ENCODE data around the gene CKLF. TPM values are rescaled to one million over a fixed set of nuclear protein-coding genes. Genes with fewer than 3 reads are reported as not detected.

CKLF gene
- polyA plus RNA-seq, 3 donors = 285 to 430 (median 374) TPM

DNA sequence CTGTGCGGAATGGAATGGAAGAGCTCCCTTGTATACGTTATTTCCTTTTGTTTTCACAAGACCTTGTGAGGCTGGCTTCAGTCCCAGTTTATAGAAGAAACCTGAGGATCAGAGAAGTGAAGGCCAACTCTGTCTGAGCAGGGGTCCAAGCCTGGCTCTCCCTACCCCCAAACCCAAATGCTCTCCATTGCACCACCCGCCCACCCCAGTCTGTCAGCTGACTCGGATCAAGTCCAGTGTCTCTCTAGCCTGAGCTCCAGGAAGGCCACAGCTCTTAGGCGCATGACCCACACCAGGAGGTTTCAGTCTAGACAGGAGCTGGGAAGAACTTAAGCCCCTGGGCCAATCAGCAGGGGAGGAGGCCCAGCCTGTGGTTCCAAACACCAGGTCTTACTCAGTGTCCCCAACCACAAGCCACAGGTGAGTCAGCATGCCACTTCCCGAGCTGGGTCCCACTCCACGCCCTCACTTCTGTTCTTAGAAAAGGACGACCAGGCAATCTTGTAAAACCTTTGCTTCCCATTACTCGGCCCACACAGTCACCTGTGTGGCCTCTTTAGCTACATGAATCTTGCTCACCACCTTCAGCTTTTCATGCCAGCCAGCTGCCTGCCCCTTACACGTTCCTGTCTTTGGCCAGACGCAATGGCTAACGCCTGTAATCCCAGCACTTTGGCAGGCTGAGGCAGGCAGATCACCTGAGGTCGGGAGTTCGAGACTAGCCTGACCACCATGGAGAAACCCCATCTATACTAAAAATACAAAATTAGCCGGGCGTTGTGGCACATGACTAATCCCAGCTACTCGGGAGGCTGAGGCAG is 30.2 kb upstream of the CKLF start:
- Histone ChIP-seq H3K27me3 (ENCODE audit: control insufficient read depth in 2 of 2, insufficient read depth in 2 of 2, low read length in 2 of 2) (no peaks in the 10 kb centered on the region), H3K36me3 (replicated peaks in 1 of 2; ENCODE audit: control insufficient read depth in 1 of 2, insufficient read depth in 2 of 2, low read length in 2 of 2) (no peaks in the 10 kb centered on the region), H3K4me1 (ENCODE audit: control insufficient read depth in 1 of 2, insufficient read depth in 2 of 2, low read length in 2 of 2) (peaks cover 100% of the 10 kb centered on the region in 2 donors), H3K4me2 (replicated peaks; ENCODE audit: extremely low read depth, low read length, poor library complexity, severe bottlenecking) (peak overlapping the region; percentile 58), H3K4me3 (replicated peaks in 1 of 3; ENCODE audit: low read depth in 2 of 3, low read length in 3 of 3) (peak overlapping the region in 1 of 3 experiments; percentile 54), H3K9me3 (replicated peaks in 1 of 2; ENCODE audit: control insufficient read depth in 1 of 2, insufficient read depth in 1 of 2, low read length in 2 of 2) (no peaks in the 10 kb centered on the region), H3K27ac (ENCODE audit: low read depth in 1 of 2, low read length in 2 of 2) (peak overlapping the region; percentile 99), H3K79me2 (ENCODE audit: insufficient read depth, low read length) (peaks cover 28% of the 10 kb centered on the region), H2AFZ (ENCODE audit: insufficient read depth, low read depth, low read length, poor library complexity, severe bottlenecking) (no peak overlapping the region), H4K20me1 (ENCODE audit: insufficient read depth, low read length) (no peaks in the 10 kb centered on the region), H3K9ac (ENCODE audit: insufficient read depth, low read length, poor library complexity, severe bottlenecking) (peak overlapping the region; percentile 73)
- Mint-ChIP-seq H3K27ac (peak overlapping the region; percentile 99 to 100 (median 100)), H3K9me3 (no peaks in the 10 kb centered on the region), H3K4me3 (peak overlapping the region; percentile 9 to 21), H3K36me3 (peaks cover 38 to 62% of the 10 kb centered on the region in 2 donors), H3K4me1 (peaks cover 100% of the 10 kb centered on the region), H3K27me3 (ENCODE audit: low read depth in 3 of 3) (peaks cover 0 to 2% (median 2%) of the 10 kb centered on the region in 3 donors)
- TF ChIP-seq, protein P1, sequence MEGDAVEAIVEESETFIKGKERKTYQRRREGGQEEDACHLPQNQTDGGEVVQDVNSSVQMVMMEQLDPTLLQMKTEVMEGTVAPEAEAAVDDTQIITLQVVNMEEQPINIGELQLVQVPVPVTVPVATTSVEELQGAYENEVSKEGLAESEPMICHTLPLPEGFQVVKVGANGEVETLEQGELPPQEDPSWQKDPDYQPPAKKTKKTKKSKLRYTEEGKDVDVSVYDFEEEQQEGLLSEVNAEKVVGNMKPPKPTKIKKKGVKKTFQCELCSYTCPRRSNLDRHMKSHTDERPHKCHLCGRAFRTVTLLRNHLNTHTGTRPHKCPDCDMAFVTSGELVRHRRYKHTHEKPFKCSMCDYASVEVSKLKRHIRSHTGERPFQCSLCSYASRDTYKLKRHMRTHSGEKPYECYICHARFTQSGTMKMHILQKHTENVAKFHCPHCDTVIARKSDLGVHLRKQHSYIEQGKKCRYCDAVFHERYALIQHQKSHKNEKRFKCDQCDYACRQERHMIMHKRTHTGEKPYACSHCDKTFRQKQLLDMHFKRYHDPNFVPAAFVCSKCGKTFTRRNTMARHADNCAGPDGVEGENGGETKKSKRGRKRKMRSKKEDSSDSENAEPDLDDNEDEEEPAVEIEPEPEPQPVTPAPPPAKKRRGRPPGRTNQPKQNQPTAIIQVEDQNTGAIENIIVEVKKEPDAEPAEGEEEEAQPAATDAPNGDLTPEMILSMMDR (IDR thresholded peaks at IDR 0.05) = no peak
- intact Hi-C loops (cut with micrococcal nuclease) = loop anchor here in 1 of 2 donors (10.0 kb wide), 1 partner anchor 1563 kb away; the partner anchor contains the start of gene NFATC3
- DNase-seq = peak; percentile 84 to 96 (median 95)
- 17% methylated on average over 14 of the region's 17 CpGs for WGBS (ENCODE audit: insufficient coverage)

DNA sequence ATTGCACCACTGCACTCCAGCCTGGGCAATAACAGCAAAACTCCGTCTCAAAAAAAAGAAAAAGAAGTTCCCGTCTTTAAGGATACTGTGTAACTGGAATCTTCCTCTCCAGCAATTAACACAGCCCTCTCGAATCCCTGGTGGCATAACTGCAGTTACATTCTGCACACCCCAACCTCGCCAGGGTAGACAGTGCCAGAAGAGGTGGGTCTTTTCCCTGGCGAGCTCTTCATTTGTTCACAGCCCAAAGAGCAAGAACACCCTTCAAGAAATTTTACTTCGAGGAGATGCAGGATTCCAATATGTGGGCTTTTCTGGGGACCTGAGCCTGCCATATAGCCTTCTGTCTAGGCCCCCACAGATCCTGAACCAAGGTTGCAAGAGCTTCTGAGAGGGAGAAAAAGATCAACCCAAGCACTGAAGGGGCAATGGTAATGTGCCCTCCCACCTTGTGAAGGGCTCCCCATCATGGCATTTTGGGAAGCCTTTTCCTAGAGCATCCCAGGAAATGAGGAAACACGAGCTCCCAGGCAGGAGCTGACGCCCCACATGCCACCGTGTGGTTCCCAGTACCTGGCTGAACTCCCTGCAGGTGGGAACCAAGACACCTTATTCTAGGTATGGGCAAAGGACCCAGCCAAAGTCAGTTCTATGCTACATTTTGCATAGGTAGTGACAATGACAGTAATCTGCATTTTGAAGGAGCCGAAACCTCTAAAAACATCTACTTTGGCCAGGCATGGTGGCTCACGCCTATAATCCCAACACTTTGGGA is 29.4 kb upstream of the CKLF start:
- Histone ChIP-seq H3K4me2 (replicated peaks; ENCODE audit: extremely low read depth, low read length, poor library complexity, severe bottlenecking) (no peak overlapping the region), H4K20me1 (ENCODE audit: insufficient read depth, low read length) (no peaks in the 10 kb centered on the region), H3K79me2 (ENCODE audit: insufficient read depth, low read length) (peaks cover 19% of the 10 kb centered on the region), H3K9ac (ENCODE audit: insufficient read depth, low read length, poor library complexity, severe bottlenecking) (no peak overlapping the region), H3K36me3 (replicated peaks in 1 of 2; ENCODE audit: control insufficient read depth in 1 of 2, insufficient read depth in 2 of 2, low read length in 2 of 2) (peaks cover 4 to 6% of the 10 kb centered on the region in 2 donors), H2AFZ (ENCODE audit: insufficient read depth, low read depth, low read length, poor library complexity, severe bottlenecking) (no peak overlapping the region), H3K27me3 (ENCODE audit: control insufficient read depth in 2 of 2, insufficient read depth in 2 of 2, low read length in 2 of 2) (no peaks in the 10 kb centered on the region), H3K9me3 (replicated peaks in 1 of 2; ENCODE audit: control insufficient read depth in 1 of 2, insufficient read depth in 1 of 2, low read length in 2 of 2) (no peaks in the 10 kb centered on the region), H3K4me1 (ENCODE audit: control insufficient read depth in 1 of 2, insufficient read depth in 2 of 2, low read length in 2 of 2) (peaks cover 95 to 100% of the 10 kb centered on the region in 2 donors), H3K27ac (ENCODE audit: low read depth in 1 of 2, low read length in 2 of 2) (peak overlapping the region; percentile 99), H3K4me3 (replicated peaks in 1 of 3; ENCODE audit: low read depth in 2 of 3, low read length in 3 of 3) (no peak overlapping the region)
- peak overlapping the region; percentile 99 to 100 (median 100) for H3K27ac Mint-ChIP-seq
- 5% methylated on average over 4 of the region's 11 CpGs for WGBS (ENCODE audit: insufficient coverage)
- H3K27me3 Mint-ChIP-seq (ENCODE audit: low read depth in 3 of 3) = peaks cover 0 to 2% (median 2%) of the 10 kb centered on the region in 3 donors
- intact Hi-C loops (cut with micrococcal nuclease) = loop anchor here in 1 of 2 donors (10.0 kb wide), 1 partner anchor 1562 kb away; the partner anchor contains the start of gene NFATC3
- H3K4me3 Mint-ChIP-seq = no peak overlapping the region
- TF ChIP-seq, protein P1 (IDR thresholded peaks at IDR 0.05) = no peak
- peaks cover 40 to 63% of the 10 kb centered on the region in 2 donors for H3K36me3 Mint-ChIP-seq
- peak in 1 of 3 donors; percentile 9 for DNase-seq
- H3K4me1 Mint-ChIP-seq = peaks cover 98% of the 10 kb centered on the region
- H3K9me3 Mint-ChIP-seq = no peaks in the 10 kb centered on the region

Data from CD14-positive monocyte (primary cell).